Colonic mucosa (tissue), 4 donors: Measurements from ENCODE around the gene NPTXR. TPM values are rescaled to one million over a fixed set of nuclear protein-coding genes. Genes with fewer than 3 reads are reported as not detected.

Source experiments
- DNase-seq: peaks from one replicate; pipeline ENCODE4 v3.0.0-alpha.2; 2020
- H3K27ac ChIP-seq: fragments of 200-600 bp; one replicate; pipeline ENCODE4 v1.8.0; 2021
- H3K27me3 ChIP-seq: fragments of 200-600 bp; one replicate; pipeline ENCODE4 v1.8.0; 2021
- H3K36me3 ChIP-seq: fragments of 200-600 bp; one replicate; pipeline ENCODE4 v1.8.0; 2021
- H3K4me1 ChIP-seq: fragments of 200-600 bp; one replicate; pipeline ENCODE4 v1.8.0; 2021; ENCODE audit warnings: mild to moderate bottlenecking
- H3K4me3 ChIP-seq: fragments of 200-600 bp; one replicate; pipeline ENCODE4 v1.8.0; 2021
- H3K9ac ChIP-seq, 2 donors: one replicate each; pipeline ENCODE4 v1.7.0; 2013; ENCODE audit warnings: control low read depth in 2 of 2, low read depth in 2 of 2, low read length in 2 of 2
- H3K9me3 ChIP-seq: fragments of 200-600 bp; one replicate; pipeline ENCODE4 v1.8.0; 2021
- CTCF ChIP-seq: fragments of 200-600 bp; IDR thresholded peaks from one replicate; pipeline ENCODE4 v1.8.0; 2022; ENCODE audit warnings: antibody characterized with exemption, mild to moderate bottlenecking
- intact Hi-C: fragments of 100-400 bp; cut with DNase I; formaldehyde crosslinking; loops from one replicate; pipeline ENCODE4 v1.14.1; 2022
- total RNA-seq, 2 donors: library from RNA; stranded (reverse); fragmentation: NEBNext Ultra II Directional in 1 of 2; extraction: Animal tissue kit (Norgen Biotek cat#: 25700) in 1 of 2; gene quantifications; one replicate each; pipeline ENCODE4 v1.2.1, GENCODE V29; 2021
- donor health status: healthy.
- donor health status: DM: no; HTN: no; CAD: no.
- donor health status: DM: no; HTN: no; CAD: no.

NPTXR gene
- total RNA-seq, 2 donors from 2014 or later, result 0.82 to 2.0 TPM

- Histone ChIP-seq H3K4me3 (no peak overlapping the region), H3K9me3 (no peaks in the 10 kb centered on the region), H3K4me1 (no peaks in the 10 kb centered on the region), H3K9ac (no peak overlapping the region), H3K36me3 (no peaks in the 10 kb centered on the region), H3K27ac (no peak overlapping the region), H3K27me3 (no peaks in the 10 kb centered on the region)
- DNase-seq, result no peak
- intact Hi-C loops, result loop anchor here (10.0 kb wide), 1 partner anchor 72 kb away; the partner anchor contains the start of gene NPTXR
- TF ChIP-seq CTCF, result no peak
Measured at GRCh38 chr22:38772623-38772873, 71.3 kb downstream of the NPTXR start.

- H3K27me3 ChIP-seq, result no peaks in the 10 kb centered on the region
- TF ChIP-seq CTCF, result no peak
- no peak overlapping the region for H3K4me3 ChIP-seq
- H3K9me3 ChIP-seq, result no peaks in the 10 kb centered on the region
- DNase-seq, result no peak
- no peak overlapping the region for H3K27ac ChIP-seq
- no peak overlapping the region for H3K9ac ChIP-seq
- H3K36me3 ChIP-seq, result no peaks in the 10 kb centered on the region
- intact Hi-C loops, result loop anchor here (10.0 kb wide), 1 partner anchor 74 kb away; the partner anchor contains the start of gene NPTXR
- H3K4me1 ChIP-seq, result no peaks in the 10 kb centered on the region
Measured at GRCh38 chr22:38770257-38770949, 73.4 kb downstream of the NPTXR start.

Other genes with a start within 250 kb of the NPTXR start
- 1 to 10 TPM in 1 of 2 donors, under 1 TPM in 1; 0.21 to 2.0 TPM for gene FAM227A, start 187.6 kb downstream of the NPTXR start, total RNA-seq
- 10 to 100 TPM; 27.4 to 38.1 TPM for gene CBY1, start 187.4 kb downstream of the NPTXR start, total RNA-seq
- gene TOMM22, start 162.1 kb downstream of the NPTXR start, total RNA-seq, result 100 to 1,000 TPM in 1 of 2 donors, 10 to 100 TPM in 1; 97.1 to 149 TPM
- gene JOSD1, start 143.1 kb downstream of the NPTXR start, total RNA-seq, result 100 to 1,000 TPM in 1 of 2 donors, 10 to 100 TPM in 1; 52.4 to 108 TPM
- gene GTPBP1, start 138.1 kb downstream of the NPTXR start, total RNA-seq, result 10 to 100 TPM; 64.6 to 65.6 TPM
- 100 to 1,000 TPM; 106 to 123 TPM for gene SUN2, start 88.0 kb downstream of the NPTXR start, total RNA-seq
- 10 to 100 TPM; 15.8 to 17.8 TPM for gene DNAL4, start 49.9 kb downstream of the NPTXR start, total RNA-seq
- 10 to 100 TPM in 1 of 2 donors, 1 to 10 TPM in 1; 9.2 to 14.5 TPM for gene CBX6, start 28.2 kb upstream of the NPTXR start, total RNA-seq
- 1 to 10 TPM in 1 of 2 donors, not detected in 1; 1.4 TPM for gene APOBEC3A, start 113.6 kb upstream of the NPTXR start, total RNA-seq
- 10 to 100 TPM in 1 of 2 donors, 1 to 10 TPM in 1; 9.3 to 18.9 TPM for gene APOBEC3B, start 138.3 kb upstream of the NPTXR start, total RNA-seq
- 10 to 100 TPM; 13.5 to 49.0 TPM for gene APOBEC3C, start 170.2 kb upstream of the NPTXR start, total RNA-seq
- 1 to 10 TPM; 6.0 to 7.0 TPM for gene APOBEC3D, start 177.1 kb upstream of the NPTXR start, total RNA-seq
- 1 to 10 TPM; 7.0 to 7.3 TPM for gene APOBEC3F, start 196.8 kb upstream of the NPTXR start, total RNA-seq
- 1 to 10 TPM; 2.1 to 3.9 TPM for gene APOBEC3G, start 233.2 kb upstream of the NPTXR start, total RNA-seq